H1 (cell line): ENCODE measurements around the gene FOXL2. TPM values are rescaled to one million over a fixed set of nuclear protein-coding genes. Genes with fewer than 3 reads are reported as not detected.

Source experiments
- CTCF ChIA-PET: fragments of 300-600 bp; sonication (Branson Sonifier 250); formaldehyde crosslinking; loops from one replicate; lab custom pipeline; 2021; ENCODE audit not compliant: partially characterized antibody; lab: Charles Lee
- POLR2A ChIA-PET: fragments of 300-600 bp; sonication (Branson Sonifier 250); formaldehyde crosslinking; loops from one replicate; lab custom pipeline; 2021; ENCODE audit warnings: inconsistent platforms; ENCODE audit not compliant: partially characterized antibody; lab: Charles Lee
- DNase-seq, 2 experiments: peaks; one replicate each; pipeline versions ENCODE4 v3.0.0 to v3.0.0-alpha.2; 2010 to 2022; ENCODE audit warnings: low spot score in 2 of 2, low read depth in 1 of 2, mixed read lengths in 1 of 2
- FAIRE-seq: peaks from 2 replicates; lab custom pipeline; 2011; peaks lifted over from hg19 to GRCh38; lab: Jason Lieb, UNC
- H2AFZ ChIP-seq: 2 replicates; pipeline ENCODE4 v1.8.1; 2012; ENCODE audit warnings: low read length, inconsistent platforms
- H2AK5ac ChIP-seq: 2 replicates; pipeline ENCODE4 v1.6.1; 2013; ENCODE audit warnings: low read depth, low read length
- H2BK120ac ChIP-seq: replicated peaks from 2 replicates; pipeline ENCODE3; 2013; ENCODE audit warnings: low read depth, low read length, inconsistent platforms
- H2BK12ac ChIP-seq: 2 replicates; pipeline ENCODE4 v1.6.1; 2013; ENCODE audit warnings: low read depth, low read length
- H2BK15ac ChIP-seq: 2 replicates; pipeline ENCODE4 v1.6.1; 2013; ENCODE audit warnings: low read length
- H2BK20ac ChIP-seq: 2 replicates; pipeline ENCODE4 v1.6.1; 2013; ENCODE audit warnings: low read length
- H2BK5ac ChIP-seq: 2 replicates; pipeline ENCODE4 v1.6.1; 2013; ENCODE audit warnings: low read depth, low read length
- H3K14ac ChIP-seq: 2 replicates; pipeline ENCODE4 v1.6.1; 2013; ENCODE audit warnings: inconsistent platforms; ENCODE audit not compliant: insufficient read length
- H3K18ac ChIP-seq: 2 replicates; pipeline ENCODE4 v1.6.1; 2013; ENCODE audit warnings: low read length; ENCODE audit errors: extremely low read depth
- H3K23ac ChIP-seq: 2 replicates; pipeline ENCODE4 v1.6.1; 2013; ENCODE audit warnings: inconsistent platforms; ENCODE audit not compliant: insufficient read length
- H3K23me2 ChIP-seq: 2 replicates; pipeline ENCODE4 v1.6.1; 2013; ENCODE audit warnings: low read depth, low read length
- H3K27ac ChIP-seq: 2 replicates; pipeline ENCODE4 v1.6.1; 2011; ENCODE audit warnings: low read depth, low read length, inconsistent platforms
- H3K27me3 ChIP-seq, 4 experiments: replicated peaks in 1 of 4; 1 replicate in 1 of 4; 2 replicates in 3 of 4; pipeline versions ENCODE4 v1.6.1 to v1.8.1; 2011 to 2013; ENCODE audit warnings: low read length in 3 of 4, mild to moderate bottlenecking in 3 of 4, inconsistent platforms in 2 of 4, mixed read lengths in 2 of 4, moderate library complexity in 1 of 4; ENCODE audit not compliant: control insufficient read depth in 3 of 4, insufficient read depth in 3 of 4; ENCODE audit errors: extremely low read depth in 1 of 4
- H3K36me3 ChIP-seq, 4 experiments: 2 replicates each; pipeline versions ENCODE4 v1.6.1 to v1.8.1; 2011 to 2013; ENCODE audit warnings: mild to moderate bottlenecking in 4 of 4, low read length in 3 of 4, moderate library complexity in 2 of 4, control low read depth in 1 of 4, inconsistent platforms in 1 of 4; ENCODE audit not compliant: insufficient read depth in 4 of 4, control insufficient read depth in 2 of 4
- H3K4ac ChIP-seq: replicated peaks from 2 replicates; pipeline ENCODE3; 2013; ENCODE audit warnings: low read length, low read depth, mixed read lengths, inconsistent platforms; ENCODE audit not compliant: insufficient read length
- H3K4me1 ChIP-seq, 4 experiments: replicated peaks in 1 of 4; 1 replicate in 1 of 4; 2 replicates in 3 of 4; pipeline versions ENCODE4 v1.6.1 to v1.8.1; 2011 to 2013; ENCODE audit warnings: low read length in 3 of 4, inconsistent platforms in 2 of 4, mixed read lengths in 1 of 4; ENCODE audit not compliant: insufficient read depth in 4 of 4, control insufficient read depth in 3 of 4
- H3K4me2 ChIP-seq, 2 experiments: 2 replicates each; pipeline versions ENCODE4 v1.6.1 to v1.8.1; 2011 to 2013; ENCODE audit warnings: low read depth in 2 of 2, low read length in 2 of 2, control low read depth in 1 of 2, inconsistent platforms in 1 of 2, mild to moderate bottlenecking in 1 of 2; ENCODE audit not compliant: insufficient read depth in 1 of 2
- H3K4me3 ChIP-seq, 4 experiments: fragments of 200-600, 300-600 bp in 1 of 4; sonication (generic), shearing (Covaris generic), sonication (Bioruptor Twin) in 1 of 4; 2 replicates each; pipeline versions ENCODE4 v1.5.1 to v1.8.1; 2011 to 2016; ENCODE audit warnings: low read length in 4 of 4, low read depth in 3 of 4, control low read depth in 2 of 4, inconsistent platforms in 2 of 4, mild to moderate bottlenecking in 2 of 4, mixed read lengths in 1 of 4, moderate library complexity in 1 of 4; ENCODE audit not compliant: insufficient read depth in 2 of 4; ENCODE audit errors: extremely low read depth in 1 of 4
- H3K56ac ChIP-seq: replicated peaks from 2 replicates; pipeline ENCODE3; 2013; ENCODE audit warnings: low read depth, mild to moderate bottlenecking, mixed read lengths, low read length, inconsistent platforms; ENCODE audit not compliant: insufficient read length
- H3K79me1 ChIP-seq: 2 replicates; pipeline ENCODE4 v1.6.1; 2013; ENCODE audit warnings: low read depth, low read length, control low read depth
- H3K79me2 ChIP-seq, 2 experiments: 2 replicates each; pipeline versions ENCODE4 v1.6.1 to v1.8.1; 2012 to 2013; ENCODE audit warnings: low read length in 2 of 2, mild to moderate bottlenecking in 2 of 2, inconsistent platforms in 1 of 2; ENCODE audit not compliant: insufficient read depth in 2 of 2, control insufficient read depth in 1 of 2
- H3K9ac ChIP-seq, 4 experiments: replicated peaks in 1 of 4; 1 replicate in 1 of 4; 2 replicates in 3 of 4; pipeline versions ENCODE4 v1.6.1 to v1.8.1; 2011 to 2013; ENCODE audit warnings: low read depth in 3 of 4, low read length in 3 of 4, control low read depth in 2 of 4, mild to moderate bottlenecking in 2 of 4, moderate library complexity in 2 of 4, inconsistent platforms in 1 of 4; ENCODE audit errors: extremely low read depth in 1 of 4
- H3K9me3 ChIP-seq, 2 experiments: 2 replicates each; pipeline versions ENCODE4 v1.6.1 to v1.8.1; 2012 to 2013; ENCODE audit warnings: mild to moderate bottlenecking in 2 of 2, moderate library complexity in 2 of 2, control low read depth in 1 of 2, inconsistent platforms in 1 of 2, low read depth in 1 of 2, low read length in 1 of 2, mixed read lengths in 1 of 2; ENCODE audit not compliant: insufficient read depth in 2 of 2
- H4K20me1 ChIP-seq, 2 experiments: replicated peaks in 1 of 2; 2 replicates each; pipeline versions ENCODE3 to v1.8.1; 2011 to 2013; ENCODE audit warnings: inconsistent platforms in 2 of 2, low read length in 2 of 2, mild to moderate bottlenecking in 1 of 2; ENCODE audit not compliant: insufficient read depth in 2 of 2, control insufficient read depth in 1 of 2
- H4K5ac ChIP-seq: 2 replicates; pipeline ENCODE4 v1.6.1; 2013; ENCODE audit warnings: low read length, low read depth, mixed read lengths, inconsistent platforms; ENCODE audit not compliant: insufficient read length
- H4K8ac ChIP-seq: 2 replicates; pipeline ENCODE4 v1.8.0; 2013; ENCODE audit warnings: mild to moderate bottlenecking, moderate library complexity, low read length, inconsistent platforms; ENCODE audit not compliant: insufficient read depth; ENCODE audit errors: extremely low read depth
- H4K91ac ChIP-seq: replicated peaks from 2 replicates; pipeline ENCODE3; 2013; ENCODE audit warnings: low read length, mixed read lengths, inconsistent platforms; ENCODE audit not compliant: insufficient read length
- SAP30 ChIP-seq: fragments of 300-600 bp; sonication (generic); IDR thresholded peaks from 2 replicates; pipeline ENCODE4 v1.7.1; 2012; ENCODE audit warnings: low read length, moderate library complexity, mild to moderate bottlenecking, inconsistent platforms; ENCODE audit not compliant: insufficient read depth, insufficient replicate concordance
- SP4 ChIP-seq: IDR thresholded peaks from 2 replicates; pipeline ENCODE4 v1.6.1; 2012; ENCODE audit warnings: low read length, inconsistent platforms
- TAF7 ChIP-seq: optimal IDR thresholded peaks from 2 replicates; pipeline ENCODE3; 2011; ENCODE audit warnings: low read depth, mild to moderate bottlenecking, inconsistent platforms, low read length, moderate library complexity, borderline replicate concordance
- TEAD4 ChIP-seq: IDR thresholded peaks from 2 replicates; pipeline ENCODE4 v1.6.1; 2012; ENCODE audit warnings: low read depth, low read length, inconsistent platforms, mixed read lengths
- YY1 ChIP-seq: IDR thresholded peaks from 2 replicates; pipeline ENCODE4 v1.6.1; 2011; ENCODE audit warnings: low read depth, mild to moderate bottlenecking, low read length
- whole genome bisulfite sequencing, 2 experiments: shearing (Covaris generic) in 1 of 2; methylation state at CpG; one replicate each; pipeline versions ENCODE4 v1.1.6 to v1.1.7; 2013 to 2015; ENCODE audit warnings: low lambda C conversion rate in 2 of 2, mixed read lengths in 2 of 2, inconsistent platforms in 1 of 2, low coverage in 1 of 2, missing lambda C conversion rate in 1 of 2; ENCODE audit not compliant: insufficient replicate concordance in 2 of 2, insufficient coverage in 1 of 2, insufficient read length in 1 of 2; ENCODE audit errors: extremely low coverage in 1 of 2, missing lambda C conversion rate in 1 of 2; 5-methylcytosine and 5-hydroxymethylcytosine counted together
- polyA plus RNA-seq, 7 experiments: library from polyadenylated mRNA; depleted of rRNA in 3 of 7; stranded (reverse) in 5 of 7; unstranded in 2 of 7; fragments of >200 nt in 5 of 7; fragments of 200-250 nt in 2 of 7; gene quantifications; 1 replicate in 5 of 7; 2 replicates in 1 of 7; 4 replicates in 1 of 7; pipeline versions ENCODE4 v1.2.1 to v1.2.3, GENCODE V29; 2011 to 2013; ENCODE audit warnings: missing spikeins in 2 of 7, mixed read lengths in 2 of 7
- total RNA-seq: library from RNA; stranded (reverse); fragmentation: NEBNext Ultra II Directional; extraction: Animal tissue kit (Norgen Biotek cat#: 25700); gene quantifications from 2 replicates; pipeline ENCODE4 v1.2.1, GENCODE V29; 2021

The FOXL2 gene
- total and polyA plus RNA-seq, 2 of the 8 experiments (the other 6 are each of a cell fraction or from before 2014, with no cell fraction given) = 0.59 to 2.4 TPM

DNA sequence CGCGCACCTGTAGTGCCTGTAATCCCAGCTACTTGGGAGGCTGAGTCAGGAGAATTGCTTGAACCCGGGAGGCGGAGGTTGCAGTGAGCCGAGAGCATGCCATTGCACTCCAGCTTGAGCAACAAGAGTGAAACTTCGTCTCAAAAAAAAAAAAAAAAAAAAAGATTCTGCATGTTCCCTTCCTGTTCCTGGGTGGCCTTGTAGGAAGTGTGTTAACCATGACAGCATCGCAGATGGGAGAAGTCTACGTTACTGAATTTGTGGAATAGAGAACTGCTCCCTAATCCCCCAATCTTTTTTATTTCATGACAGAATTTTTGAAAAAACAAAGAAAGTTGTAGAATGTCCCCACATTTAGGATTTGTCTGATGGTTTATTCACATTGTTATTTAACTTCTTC, 45.4 kb downstream of the FOXL2 start:
- Histone ChIP-seq H3K23me2 (no peaks in the 10 kb centered on the region), H4K20me1 (no peaks in the 10 kb centered on the region), H2AK5ac (no peak overlapping the region), H2BK20ac (no peak overlapping the region), H4K5ac (no peak overlapping the region), H3K4ac (no peak overlapping the region), H2BK5ac (no peak overlapping the region), H3K4me3 (no peak overlapping the region), H2BK15ac (no peak overlapping the region), H3K27ac (no peak overlapping the region), H3K23ac (no peak overlapping the region), H3K36me3 (no peaks in the 10 kb centered on the region), H3K9ac (no peak overlapping the region), H3K4me1 (no peaks in the 10 kb centered on the region; a peak in 1 of 7 replicates), H4K8ac (no peak overlapping the region), H2BK12ac (no peak overlapping the region), H3K14ac (no peak overlapping the region), H4K91ac (no peak overlapping the region), H3K9me3 (no peaks in the 10 kb centered on the region)
- POLR2A ChIA-PET = interaction anchor here (1.1 kb wide), 1 partner anchor 11 kb away, joined by 3 read pairs; no protein-coding TSS in a partner anchor
- FAIRE-seq = no peak
- DNase-seq = no peak
- TF ChIP-seq TAF7 (no peak), SP4 (no peak), YY1 (no peak), TEAD4 (no peak), SAP30 (no peak)
- TF ChIP-seq, all 59 proteins: peak for 0
- no peak overlapping the region for H3K18ac ChIP-seq
- H3K27me3 ChIP-seq = no peaks in the 10 kb centered on the region
- H3K4me2 ChIP-seq = no peak overlapping the region
- WGBS, 2 experiments = 71% methylated on average over 7 of the region's 8 CpGs; no CpG with 5 or more reads in 1 of the 2 experiments
- no peak overlapping the region for H3K56ac ChIP-seq
- H2AFZ ChIP-seq = no peak overlapping the region
- H2BK120ac ChIP-seq = no peak overlapping the region
- H3K79me2 ChIP-seq = no peaks in the 10 kb centered on the region
- CTCF ChIA-PET = interaction anchor here (2.0 kb wide), 1 partner anchor 14 kb away, joined by 7 read pairs; no protein-coding TSS in a partner anchor
- H3K79me1 ChIP-seq = no peaks in the 10 kb centered on the region; the same call in 1 of the 2 replicates
